Mesenchymal stem cell (in vitro differentiated cells and primary cell): ENCODE data around the gene INSM1.

ENCODE experiments used
- DNase-seq: peaks from one replicate; pipeline ENCODE4 v3.0.0-alpha.2; 2013
- H2AFZ ChIP-seq: one replicate; pipeline ENCODE4 v1.6.1; 2013; ENCODE audit warnings: low read depth, mild to moderate bottlenecking, control low read depth, inconsistent platforms, low read length, moderate library complexity
- H2AK5ac ChIP-seq: 2 replicates; pipeline ENCODE4 v1.6.1; 2013; ENCODE audit warnings: low read length, moderate library complexity, mild to moderate bottlenecking, inconsistent platforms; ENCODE audit not compliant: severe bottlenecking
- H2BK120ac ChIP-seq: one replicate; pipeline ENCODE4 v1.6.1; 2013; ENCODE audit warnings: low read depth, mild to moderate bottlenecking, inconsistent platforms, low read length, moderate library complexity
- H2BK12ac ChIP-seq, 2 experiments: one replicate each; pipeline ENCODE4 v1.6.1; 2013; ENCODE audit warnings: inconsistent platforms in 2 of 2, low read length in 2 of 2, mild to moderate bottlenecking in 2 of 2, moderate library complexity in 2 of 2, control low read depth in 1 of 2
- H2BK15ac ChIP-seq: one replicate; pipeline ENCODE4 v1.6.1; 2013; ENCODE audit warnings: mild to moderate bottlenecking, low read depth, inconsistent platforms; ENCODE audit not compliant: poor library complexity, severe bottlenecking
- H2BK5ac ChIP-seq: 2 replicates; pipeline ENCODE4 v1.6.1; 2013; ENCODE audit warnings: low read depth, mild to moderate bottlenecking, low read length, control low read depth, inconsistent platforms; ENCODE audit not compliant: poor library complexity, severe bottlenecking
- H3K14ac ChIP-seq, 2 experiments: one replicate each; pipeline ENCODE4 v1.6.1; 2013; ENCODE audit warnings: inconsistent platforms in 2 of 2, low read length in 2 of 2, control low read depth in 1 of 2, mild to moderate bottlenecking in 1 of 2, moderate library complexity in 1 of 2
- H3K18ac ChIP-seq, 2 experiments: one replicate each; pipeline ENCODE4 v1.6.1; 2013; ENCODE audit warnings: inconsistent platforms in 2 of 2, low read length in 2 of 2, control low read depth in 1 of 2, low read depth in 1 of 2, mild to moderate bottlenecking in 1 of 2
- H3K23ac ChIP-seq, 2 experiments: one replicate each; pipeline ENCODE4 v1.6.1; 2013; ENCODE audit warnings: inconsistent platforms in 2 of 2, low read length in 2 of 2, mild to moderate bottlenecking in 2 of 2, moderate library complexity in 2 of 2, control low read depth in 1 of 2
- H3K27ac ChIP-seq: 2 replicates; pipeline ENCODE4 v1.5.1; 2013; ENCODE audit warnings: mild to moderate bottlenecking, moderate library complexity, low read length, control low read depth, inconsistent platforms; ENCODE audit not compliant: poor library complexity, severe bottlenecking
- H3K27me3 ChIP-seq, 2 experiments: 2 replicates each; pipeline versions ENCODE4 v1.6.1 to v1.7.0; 2013; ENCODE audit warnings: low read length in 2 of 2, mild to moderate bottlenecking in 2 of 2, moderate library complexity in 2 of 2, control low read depth in 1 of 2, inconsistent platforms in 1 of 2; ENCODE audit not compliant: control insufficient read depth in 1 of 2, insufficient read depth in 1 of 2
- H3K36me3 ChIP-seq, 2 experiments: 2 replicates each; pipeline versions ENCODE4 v1.6.1 to v1.7.0; 2013; ENCODE audit warnings: low read length in 2 of 2, control low read depth in 1 of 2, inconsistent platforms in 1 of 2, low read depth in 1 of 2, mild to moderate bottlenecking in 1 of 2; ENCODE audit not compliant: insufficient read depth in 2 of 2, control insufficient read depth in 1 of 2
- H3K4ac ChIP-seq, 2 experiments: one replicate each; pipeline ENCODE4 v1.6.1; 2013; ENCODE audit warnings: inconsistent platforms in 2 of 2, low read length in 2 of 2, mild to moderate bottlenecking in 2 of 2, moderate library complexity in 2 of 2, control low read depth in 1 of 2, low read depth in 1 of 2
- H3K4me1 ChIP-seq: 2 replicates; pipeline ENCODE4 v1.6.1; 2013; ENCODE audit warnings: low read depth, low read length, control low read depth; ENCODE audit not compliant: control insufficient read depth, insufficient read depth
- H3K4me2 ChIP-seq: 2 replicates; pipeline ENCODE4 v1.6.1; 2013; ENCODE audit warnings: low read length, mild to moderate bottlenecking, inconsistent platforms; ENCODE audit not compliant: poor library complexity, severe bottlenecking
- H3K4me3 ChIP-seq, 2 experiments: 2 replicates each; pipeline versions ENCODE4 v1.5.1 to v1.7.0; 2013; ENCODE audit warnings: low read length in 2 of 2, mild to moderate bottlenecking in 2 of 2, control low read depth in 1 of 2, low read depth in 1 of 2; ENCODE audit not compliant: insufficient read depth in 1 of 2
- H3K79me1 ChIP-seq: replicated peaks from 2 replicates; pipeline ENCODE4 v1.6.1; 2013; ENCODE audit warnings: mild to moderate bottlenecking, control low read depth, low read length, inconsistent platforms; ENCODE audit not compliant: poor library complexity, severe bottlenecking
- H3K9ac ChIP-seq: 2 replicates; pipeline ENCODE4 v1.7.0; 2013; ENCODE audit warnings: mild to moderate bottlenecking, low read length, moderate library complexity
- H3K9me3 ChIP-seq: 2 replicates; pipeline ENCODE4 v1.7.0; 2013; ENCODE audit warnings: mild to moderate bottlenecking, low read length; ENCODE audit not compliant: control insufficient read depth
- H4K8ac ChIP-seq: one replicate; pipeline ENCODE4 v1.6.1; 2013; ENCODE audit warnings: inconsistent platforms, mild to moderate bottlenecking, low read length, moderate library complexity
- H4K91ac ChIP-seq: one replicate; pipeline ENCODE4 v1.6.1; 2013; ENCODE audit warnings: mild to moderate bottlenecking, low read length, inconsistent platforms
- WGBS: methylation state at CpG from one replicate; pipeline ENCODE4 v1.1.7; 2013; ENCODE audit warnings: mixed read lengths; 5-methylcytosine and 5-hydroxymethylcytosine counted together

INSM1 gene

GRCh38 chr20:20358801-20359200 is 9.1 kb upstream of the INSM1 start:
- Histone ChIP-seq H3K14ac (no peak overlapping the region), H3K4me2 (no peak overlapping the region), H3K9me3 (no peaks in the 10 kb centered on the region), H2AK5ac (no peak overlapping the region), H4K91ac (no peak overlapping the region), H3K79me1 (no peaks in the 10 kb centered on the region), H3K4ac (no peak overlapping the region), H2BK120ac (no peak overlapping the region), H2BK12ac (no peak overlapping the region), H3K4me3 (no peak overlapping the region), H2BK15ac (no peak overlapping the region), H4K8ac (no peak overlapping the region), H3K27ac (no peak overlapping the region), H3K9ac (no peak overlapping the region), H2BK5ac (no peak overlapping the region), H3K36me3 (no peaks in the 10 kb centered on the region), H3K4me1 (peaks cover 4% of the 10 kb centered on the region), H3K23ac (no peak overlapping the region), H3K27me3 (peaks cover 32 to 38% of the 10 kb centered on the region in 2 experiments), H3K18ac (no peak overlapping the region), H2AFZ (no peak overlapping the region)
- DNase-seq = no peak

- H2AFZ ChIP-seq = no peak overlapping the region
- no peak overlapping the region for H3K14ac ChIP-seq
- no peaks in the 10 kb centered on the region for H3K79me1 ChIP-seq
- H3K27ac ChIP-seq = no peak overlapping the region
- H2BK12ac ChIP-seq = no peak overlapping the region
- H3K9me3 ChIP-seq = no peaks in the 10 kb centered on the region
- no peak overlapping the region for H2AK5ac ChIP-seq
- H3K27me3 ChIP-seq = peaks cover 40 to 47% of the 10 kb centered on the region in 2 experiments
- H3K23ac ChIP-seq = no peak overlapping the region
- H2BK5ac ChIP-seq = no peak overlapping the region
- H3K4ac ChIP-seq = no peak overlapping the region
- H3K36me3 ChIP-seq = no peaks in the 10 kb centered on the region
- 82% methylated on average over 2 of the region's 6 CpGs for WGBS
- no peak overlapping the region for H4K8ac ChIP-seq
- no peak overlapping the region for H4K91ac ChIP-seq
- H3K18ac ChIP-seq = no peak overlapping the region
- no peak overlapping the region for H3K9ac ChIP-seq
- H2BK15ac ChIP-seq = no peak overlapping the region
- no peak overlapping the region for H2BK120ac ChIP-seq
- DNase-seq = no peak
- no peak overlapping the region for H3K4me3 ChIP-seq
- H3K4me1 ChIP-seq = peaks cover 10% of the 10 kb centered on the region
- H3K4me2 ChIP-seq = no peak overlapping the region
Observed at GRCh38 chr20:20359628-20360027, 8.3 kb upstream of the INSM1 start.

- Histone ChIP-seq H2BK12ac (no peak overlapping the region), H3K27me3 (peaks cover 48 to 55% of the 10 kb centered on the region in 2 experiments), H2BK120ac (no peak overlapping the region), H3K18ac (no peak overlapping the region), H2BK15ac (no peak overlapping the region), H3K14ac (no peak overlapping the region), H3K23ac (no peak overlapping the region), H3K4me2 (no peak overlapping the region), H2BK5ac (no peak overlapping the region), H3K4me3 (no peak overlapping the region), H3K79me1 (no peaks in the 10 kb centered on the region), H3K9ac (no peak overlapping the region), H3K4ac (no peak overlapping the region), H4K91ac (no peak overlapping the region), H3K27ac (no peak overlapping the region), H3K9me3 (no peaks in the 10 kb centered on the region), H2AFZ (no peak overlapping the region), H3K36me3 (no peaks in the 10 kb centered on the region), H2AK5ac (no peak overlapping the region), H3K4me1 (peaks cover 12% of the 10 kb centered on the region), H4K8ac (no peak overlapping the region)
- DNase-seq = peak; percentile 63
- 7% methylated on average over 6 of the region's 6 CpGs for WGBS
Observed at GRCh38 chr20:20360464-20360863, 7.4 kb upstream of the INSM1 start.

- Histone ChIP-seq H3K4ac (no peak overlapping the region), H2BK120ac (no peak overlapping the region), H3K14ac (no peak overlapping the region), H2AFZ (no peak overlapping the region), H2BK12ac (no peak overlapping the region), H3K4me2 (no peak overlapping the region), H3K27ac (no peak overlapping the region), H2AK5ac (no peak overlapping the region), H4K91ac (no peak overlapping the region), H3K4me3 (no peak overlapping the region), H2BK15ac (no peak overlapping the region), H3K23ac (no peak overlapping the region), H3K36me3 (no peaks in the 10 kb centered on the region), H3K9ac (no peak overlapping the region), H2BK5ac (no peak overlapping the region), H3K79me1 (no peaks in the 10 kb centered on the region), H3K18ac (no peak overlapping the region), H3K27me3 (peaks cover 70 to 76% of the 10 kb centered on the region in 2 experiments), H3K4me1 (peaks cover 26% of the 10 kb centered on the region), H4K8ac (no peak overlapping the region), H3K9me3 (no peaks in the 10 kb centered on the region)
- WGBS = under 1% methylated on average over 10 of the region's 17 CpGs
- DNase-seq = no peak
Observed at GRCh38 chr20:20362774-20363433, 5.0 kb upstream of the INSM1 start.
